ENCODE data around the gene URM1.
"Not testable (repeated sequence)": the region's sequence is repeated elsewhere in the genome, so short reads cannot be mapped to it uniquely, and the experiment has no call there.

The URM1 gene

GRCh38 chr9:128408963-128409431 is 37.8 kb downstream of the URM1 start:
- no peak for TF ChIP-seq CTCF (IDR thresholded peaks at IDR 0.05; ENCODE audit: control extremely low read depth, extremely low read depth, low read depth, missing control alignments)
- POLR2A ChIA-PET, result no interaction called here
- CTCF ChIA-PET, result interaction anchor here (3.2 kb wide), 1 partner anchor 11 kb away, joined by 22 read pairs; the partner anchor contains the start of gene CERCAM
- DNase-seq (ENCODE audit: extremely low spot score), result no peak

- CTCF ChIA-PET, result interaction anchor here (1.9 to 3.2 kb wide), 2 partner anchors 11 to 26 kb away, joined by 4 to 22 read pairs; partner anchors contain the start of gene CERCAM
- POLR2A ChIA-PET, result no interaction called here
- no peak for TF ChIP-seq CTCF (IDR thresholded peaks at IDR 0.05; ENCODE audit: control extremely low read depth, extremely low read depth, low read depth, missing control alignments)
- no peak for DNase-seq (ENCODE audit: extremely low spot score)
These were observed 38.3 kb downstream of the URM1 start for GRCh38 chr9:128409450-128409849.

- no peak for DNase-seq (ENCODE audit: extremely low spot score)
- TF ChIP-seq CTCF (IDR thresholded peaks at IDR 0.05; ENCODE audit: control extremely low read depth, extremely low read depth, low read depth, missing control alignments), result no peak
- POLR2A ChIA-PET, result no interaction called here
- CTCF ChIA-PET, result interaction anchor here (0.8 to 3.2 kb wide), 3 partner anchors 10 to 48 kb away, joined by 3 to 22 read pairs (median 4); partner anchors contain the start of gene CERCAM
These were observed 38.8 kb downstream of the URM1 start for GRCh38 chr9:128409978-128410377.

GRCh38 chr9:128411364-128412119 is 40.4 kb downstream of the URM1 start:
- ChIA-PET POLR2A (no interaction called here), CTCF (interaction anchor here (0.9 to 5.8 kb wide), 10 partner anchors 8 to 116 kb away, joined by 3 to 59 read pairs (median 4); partner anchors contain the start of genes CERCAM and URM1)
- no peak for TF ChIP-seq CTCF (IDR thresholded peaks at IDR 0.05; ENCODE audit: control extremely low read depth, extremely low read depth, low read depth, missing control alignments)
- DNase-seq (ENCODE audit: extremely low spot score), result no peak

GRCh38 chr9:128412120-128412790 is 41.1 kb downstream of the URM1 start:
- no peak for DNase-seq (ENCODE audit: extremely low spot score)
- peak; percentile 50 for TF ChIP-seq CTCF (IDR thresholded peaks at IDR 0.05; ENCODE audit: control extremely low read depth, extremely low read depth, low read depth, missing control alignments)
- POLR2A ChIA-PET, result no interaction called here
- CTCF ChIA-PET, result interaction anchor here (0.9 to 5.8 kb wide), 9 partner anchors 8 to 117 kb away, joined by 3 to 59 read pairs (median 4); partner anchors contain the start of genes CERCAM and URM1

GRCh38 chr9:128413728-128414127 is 42.6 kb downstream of the URM1 start:
- POLR2A ChIA-PET; DNase-seq (ENCODE audit: extremely low spot score): not testable (repeated sequence)
- CTCF ChIA-PET, result interaction anchor here (1.4 to 5.8 kb wide), 2 partner anchors 52 to 134 kb away, joined by 3 to 59 read pairs; no protein-coding TSS in a partner anchor
